Thymus (tissue), 14 donors: ENCODE results near the gene RCHY1. TPM values are rescaled to one million over a fixed set of nuclear protein-coding genes. Genes with fewer than 3 reads are reported as not detected.

Experiments used
- DNase-seq, 9 donors: peaks; one replicate each; pipeline ENCODE4 v3.0.0-alpha.2; 2013; ENCODE audit warnings: low spot score in 9 of 9, low read depth in 6 of 9, missing footprints in 1 of 9
- H3K27ac ChIP-seq, 2 donors: one replicate each; pipeline ENCODE4 v1.5.1; 2013; ENCODE audit warnings: control low read depth in 1 of 2, low read depth in 1 of 2, low read length in 1 of 2, mild to moderate bottlenecking in 1 of 2, moderate library complexity in 1 of 2
- H3K27me3 ChIP-seq, 2 donors: one replicate each; pipeline ENCODE4 v1.5.1; 2013; ENCODE audit warnings: low read length in 1 of 2; ENCODE audit not compliant: control insufficient read depth in 2 of 2, insufficient read depth in 1 of 2
- H3K36me3 ChIP-seq, 2 donors: one replicate each; pipeline ENCODE4 v1.5.1; 2013; ENCODE audit warnings: low read length in 1 of 2, mild to moderate bottlenecking in 1 of 2, moderate library complexity in 1 of 2; ENCODE audit not compliant: control insufficient read depth in 2 of 2, insufficient read depth in 2 of 2
- H3K4me1 ChIP-seq, 2 donors: one replicate each; pipeline ENCODE4 v1.5.1; 2013; ENCODE audit warnings: low read length in 2 of 2; ENCODE audit not compliant: control insufficient read depth in 2 of 2, insufficient read depth in 2 of 2
- H3K4me3 ChIP-seq, 2 donors: one replicate each; pipeline ENCODE4 v1.5.1; 2013; ENCODE audit warnings: low read length in 2 of 2, control low read depth in 1 of 2, mild to moderate bottlenecking in 1 of 2
- H3K9me3 ChIP-seq, 2 donors: one replicate each; pipeline ENCODE4 v1.5.1; 2013; ENCODE audit warnings: low read length in 1 of 2, mild to moderate bottlenecking in 1 of 2; ENCODE audit not compliant: control insufficient read depth in 2 of 2, insufficient read depth in 1 of 2
- WGBS: extraction: QIAGEN DNeasy Blood & Tissue Kit; methylation state at CpG from one replicate; pipeline ENCODE4 v1.1.7; 2013; 5-methylcytosine and 5-hydroxymethylcytosine counted together
- long read RNA-seq, 10 donors: transcript quantifications; one replicate each; lab custom pipeline, GENCODE V29; 2026
- polyA plus RNA-seq: library from polyadenylated mRNA; stranded (reverse); fragments of 200-250 nt; gene quantifications from one replicate; pipeline ENCODE4 v1.2.3, GENCODE V29; 2013
- total RNA-seq: library from RNA; stranded (reverse); fragments of 120-200 nt; gene quantifications from one replicate; pipeline ENCODE4 v1.2.4, GENCODE V29; 2013
- donor health status: healthy.

Gene RCHY1
- total RNA-seq, result 14.1 TPM
- polyA plus RNA-seq, result 19.7 TPM
- long read RNA-seq, donor 1, result 0 reads
- long read RNA-seq, donor 2, result 0 reads
- long read RNA-seq, donor 3, full-length matches to known transcripts, result 10 of 10 reads
- long read RNA-seq, donor 3, partial matches to known transcripts, result 0 of 10 reads
- long read RNA-seq, donor 3, other reads (novel, unspliced or antisense), result 0 of 10 reads
- long read RNA-seq, donor 4, full-length matches to known transcripts, result 4 of 4 reads
- long read RNA-seq, donor 4, partial matches to known transcripts, result 0 of 4 reads
- long read RNA-seq, donor 4, other reads (novel, unspliced or antisense), result 0 of 4 reads
- long read RNA-seq, donor 5, full-length matches to known transcripts, result 14 of 14 reads
- long read RNA-seq, donor 5, partial matches to known transcripts, result 0 of 14 reads
- long read RNA-seq, donor 5, other reads (novel, unspliced or antisense), result 0 of 14 reads
- long read RNA-seq, donor 6, full-length matches to known transcripts, result 6 of 6 reads
- long read RNA-seq, donor 6, partial matches to known transcripts, result 0 of 6 reads
- long read RNA-seq, donor 6, other reads (novel, unspliced or antisense), result 0 of 6 reads
- long read RNA-seq, donor 7, full-length matches to known transcripts, result 12 of 12 reads
- long read RNA-seq, donor 7, partial matches to known transcripts, result 0 of 12 reads
- long read RNA-seq, donor 7, other reads (novel, unspliced or antisense), result 0 of 12 reads
- long read RNA-seq, donor 8, full-length matches to known transcripts, result 5 of 5 reads
- long read RNA-seq, donor 8, partial matches to known transcripts, result 0 of 5 reads
- long read RNA-seq, donor 8, other reads (novel, unspliced or antisense), result 0 of 5 reads
- long read RNA-seq, donor 9, full-length matches to known transcripts, result 8 of 8 reads
- long read RNA-seq, donor 9, partial matches to known transcripts, result 0 of 8 reads
- long read RNA-seq, donor 9, other reads (novel, unspliced or antisense), result 0 of 8 reads
- long read RNA-seq, donor 10, full-length matches to known transcripts, result 4 of 4 reads
- long read RNA-seq, donor 10, partial matches to known transcripts, result 0 of 4 reads
- long read RNA-seq, donor 10, other reads (novel, unspliced or antisense), result 0 of 4 reads

- under 1% methylated on average over 61 of the region's 61 CpGs for WGBS
- Histone ChIP-seq H3K27ac (peak within 1 kb of the TSS; percentile 97 to 98), H3K4me3 (peak within 1 kb of the TSS; percentile 60 to 82), H3K9me3 (no peaks in the 10 kb centered on the region), H3K27me3 (no peaks in the 10 kb centered on the region), H3K36me3 (peaks cover 0 to 15% of the 10 kb centered on the region in 2 donors), H3K4me1 (peaks cover 17 to 20% of the 10 kb centered on the region in 2 donors)
- peak; percentile 88 to 96 (median 91) for DNase-seq
Measured at GRCh38 chr4:75514131-75514948, at the start of gene RCHY1, which contains the start of gene THAP6. TSS of gene RCHY1 (minus strand) at chr4:75514403. CDS start at chr4:75514286, 117 bp downstream. TSS of gene THAP6 (plus strand) at chr4:75514473. CDS start at chr4:75515453, 980 bp downstream.

GRCh38 chr4:75561789-75562188 is 47.6 kb upstream of the RCHY1 start:
- 90% methylated on average over 8 of the region's 8 CpGs for WGBS

GRCh38 chr4:75557696-75558095 is 43.5 kb upstream of the RCHY1 start:
- no peak for DNase-seq
- WGBS, result 95% methylated on average over 8 of the region's 8 CpGs
- Histone ChIP-seq H3K4me3 (no peak overlapping the region), H3K9me3 (no peaks in the 10 kb centered on the region), H3K27ac (no peak overlapping the region), H3K36me3 (no peaks in the 10 kb centered on the region), H3K4me1 (no peaks in the 10 kb centered on the region), H3K27me3 (no peaks in the 10 kb centered on the region)

More at GRCh38 chr4:75561789-75562188, 47.6 kb upstream of the RCHY1 start:
- no peak for DNase-seq
- Histone ChIP-seq H3K9me3 (no peaks in the 10 kb centered on the region), H3K4me1 (no peaks in the 10 kb centered on the region), H3K27me3 (no peaks in the 10 kb centered on the region), H3K36me3 (no peaks in the 10 kb centered on the region), H3K27ac (no peak overlapping the region), H3K4me3 (no peak overlapping the region)

- Histone ChIP-seq H3K4me3 (no peak within 1 kb of the TSS), H3K27me3 (no peaks in the 10 kb centered on the region), H3K36me3 (no peaks in the 10 kb centered on the region), H3K9me3 (no peaks in the 10 kb centered on the region), H3K27ac (no peak within 1 kb of the TSS), H3K4me1 (no peaks in the 10 kb centered on the region)
- no peak for DNase-seq
- WGBS, result 81% methylated on average over 9 of the region's 9 CpGs
Measured at GRCh38 chr4:75555294-75556164, 41.3 kb upstream of the RCHY1 start, which contains the start of gene ODAPH. TSS of gene ODAPH (plus strand) at chr4:75556066. CDS start at chr4:75556083, 17 bp downstream.

- Histone ChIP-seq H3K27ac (no peak overlapping the region), H3K36me3 (no peaks in the 10 kb centered on the region), H3K9me3 (no peaks in the 10 kb centered on the region), H3K4me3 (no peak overlapping the region), H3K4me1 (no peaks in the 10 kb centered on the region), H3K27me3 (no peaks in the 10 kb centered on the region)
- no peak for DNase-seq
Measured at GRCh38 chr4:75552452-75552851, 38.2 kb upstream of the RCHY1 start.

- over 99% methylated on average over 2 of the region's 2 CpGs for WGBS
- Histone ChIP-seq H3K4me1 (no peaks in the 10 kb centered on the region), H3K4me3 (no peak overlapping the region), H3K9me3 (no peaks in the 10 kb centered on the region), H3K27ac (no peak overlapping the region), H3K27me3 (no peaks in the 10 kb centered on the region), H3K36me3 (no peaks in the 10 kb centered on the region)
- DNase-seq, result no peak
Measured at GRCh38 chr4:75549019-75549418, 34.8 kb upstream of the RCHY1 start.

- Histone ChIP-seq H3K36me3 (peaks cover 0 to under 1% of the 10 kb centered on the region in 2 donors), H3K4me1 (no peaks in the 10 kb centered on the region), H3K9me3 (no peaks in the 10 kb centered on the region), H3K27me3 (no peaks in the 10 kb centered on the region), H3K4me3 (no peak overlapping the region), H3K27ac (no peak overlapping the region)
- 93% methylated on average over 15 of the region's 15 CpGs for WGBS
- DNase-seq, result no peak
Measured at GRCh38 chr4:75547647-75548387, 33.6 kb upstream of the RCHY1 start.
